Measurements from ENCODE around the gene CCDC71. TPM values are rescaled to one million over a fixed set of nuclear protein-coding genes. Genes with fewer than 3 reads are reported as not detected.
A peak's percentile ranks its signal among the peaks of the same experiment; 100 is the strongest.

The CCDC71 gene
- polyA plus RNA-seq, 3 donors, result 1.0 to 11.2 (median 1.2) TPM

- no peak for DNase-seq
- Mint-ChIP-seq H3K36me3 (no peaks in the 10 kb centered on the region), H3K27me3 (ENCODE audit: low read depth in 3 of 3) (peaks cover 2 to 5% (median 4%) of the 10 kb centered on the region in 3 donors), H3K4me3 (no peak overlapping the region), H3K27ac (peak overlapping the region in 1 of 7 donors; percentile 45), H3K4me1 (peaks cover 29% of the 10 kb centered on the region), H3K9me3 (peaks cover 0 to 3% (median 0%) of the 10 kb centered on the region in 7 donors)
- Histone ChIP-seq H3K27ac (ENCODE audit: low read depth in 1 of 2, low read length in 2 of 2) (no peak overlapping the region), H3K9me3 (replicated peaks in 1 of 2; ENCODE audit: control insufficient read depth in 1 of 2, insufficient read depth in 1 of 2, low read length in 2 of 2) (no peaks in the 10 kb centered on the region), H4K20me1 (ENCODE audit: insufficient read depth, low read length) (no peaks in the 10 kb centered on the region), H3K4me3 (replicated peaks in 1 of 3; ENCODE audit: low read depth in 2 of 3, low read length in 3 of 3) (no peak overlapping the region), H3K36me3 (replicated peaks in 1 of 2; ENCODE audit: control insufficient read depth in 1 of 2, insufficient read depth in 2 of 2, low read length in 2 of 2) (no peaks in the 10 kb centered on the region), H3K27me3 (ENCODE audit: control insufficient read depth in 2 of 2, insufficient read depth in 2 of 2, low read length in 2 of 2) (no peaks in the 10 kb centered on the region), H3K4me1 (ENCODE audit: control insufficient read depth in 1 of 2, insufficient read depth in 2 of 2, low read length in 2 of 2) (peaks cover 14 to 20% of the 10 kb centered on the region in 2 donors), H2AFZ (ENCODE audit: insufficient read depth, low read depth, low read length, poor library complexity, severe bottlenecking) (no peak overlapping the region), H3K4me2 (replicated peaks; ENCODE audit: extremely low read depth, low read length, poor library complexity, severe bottlenecking) (no peak overlapping the region), H3K79me2 (ENCODE audit: insufficient read depth, low read length) (no peaks in the 10 kb centered on the region), H3K9ac (ENCODE audit: insufficient read depth, low read length, poor library complexity, severe bottlenecking) (no peak overlapping the region)
- intact Hi-C loops (cut with micrococcal nuclease), result loop anchor here in 1 of 2 donors (10.0 kb wide), 1 partner anchor 150 kb away; no protein-coding TSS in a partner anchor
- no peak for TF ChIP-seq CTCF (IDR thresholded peaks at IDR 0.05)
- WGBS (ENCODE audit: insufficient coverage), result 80% methylated on average over 3 of the region's 3 CpGs
Observed at GRCh38 chr3:49134471-49135265, 31.5 kb downstream of the CCDC71 start.

GRCh38 chr3:49133226-49133951 is 32.7 kb downstream of the CCDC71 start:
- H3K27me3 Mint-ChIP-seq (ENCODE audit: low read depth in 3 of 3), result peaks cover 0 to 3% (median 2%) of the 10 kb centered on the region in 3 donors
- H3K4me3 Mint-ChIP-seq, result peak overlapping the region; percentile 82 to 92
- Histone ChIP-seq H3K9me3 (replicated peaks in 1 of 2; ENCODE audit: control insufficient read depth in 1 of 2, insufficient read depth in 1 of 2, low read length in 2 of 2) (no peaks in the 10 kb centered on the region), H3K4me3 (replicated peaks in 1 of 3; ENCODE audit: low read depth in 2 of 3, low read length in 3 of 3) (peak overlapping the region; percentile 30 to 78 (median 58)), H3K9ac (ENCODE audit: insufficient read depth, low read length, poor library complexity, severe bottlenecking) (peak overlapping the region; percentile 66), H3K4me1 (ENCODE audit: control insufficient read depth in 1 of 2, insufficient read depth in 2 of 2, low read length in 2 of 2) (peaks cover 14 to 20% of the 10 kb centered on the region in 2 donors), H2AFZ (ENCODE audit: insufficient read depth, low read depth, low read length, poor library complexity, severe bottlenecking) (peak overlapping the region; percentile 87), H3K27ac (ENCODE audit: low read depth in 1 of 2, low read length in 2 of 2) (peak overlapping the region in 1 of 2 donors; percentile 54), H4K20me1 (ENCODE audit: insufficient read depth, low read length) (no peaks in the 10 kb centered on the region), H3K79me2 (ENCODE audit: insufficient read depth, low read length) (no peaks in the 10 kb centered on the region), H3K27me3 (ENCODE audit: control insufficient read depth in 2 of 2, insufficient read depth in 2 of 2, low read length in 2 of 2) (no peaks in the 10 kb centered on the region), H3K36me3 (replicated peaks in 1 of 2; ENCODE audit: control insufficient read depth in 1 of 2, insufficient read depth in 2 of 2, low read length in 2 of 2) (no peaks in the 10 kb centered on the region), H3K4me2 (replicated peaks; ENCODE audit: extremely low read depth, low read length, poor library complexity, severe bottlenecking) (peak overlapping the region; percentile 87)
- TF ChIP-seq CTCF (IDR thresholded peaks at IDR 0.05), result no peak
- H3K9me3 Mint-ChIP-seq, result peaks cover 0 to 3% (median 0%) of the 10 kb centered on the region in 7 donors
- peaks cover 29% of the 10 kb centered on the region for H3K4me1 Mint-ChIP-seq
- intact Hi-C loops (cut with micrococcal nuclease), result loop anchor here in 1 of 2 donors (10.0 kb wide), 1 partner anchor 149 kb away; no protein-coding TSS in a partner anchor
- WGBS (ENCODE audit: insufficient coverage), result 5% methylated on average over 22 of the region's 30 CpGs
- H3K36me3 Mint-ChIP-seq, result peaks cover 0 to 2% of the 10 kb centered on the region in 2 donors
- peak overlapping the region; percentile 12 to 70 (median 60) for H3K27ac Mint-ChIP-seq
- peak; percentile 30 to 51 (median 31) for DNase-seq

Measured in CD14-positive monocyte (primary cell).